HUES6 (cell line): ENCODE measurements around the gene MLLT6.

Experiments used
- H3K27ac ChIP-seq: 2 replicates; pipeline ENCODE4 v1.7.0; 2013; ENCODE audit warnings: low read depth, mild to moderate bottlenecking, low read length, inconsistent platforms
- H3K27me3 ChIP-seq: 2 replicates; pipeline ENCODE4 v1.6.1; 2013; ENCODE audit warnings: low read length; ENCODE audit not compliant: control insufficient read depth, insufficient read depth
- H3K36me3 ChIP-seq: 2 replicates; pipeline ENCODE4 v1.6.1; 2013; ENCODE audit warnings: low read length; ENCODE audit not compliant: control insufficient read depth, insufficient read depth
- H3K4me1 ChIP-seq: 2 replicates; pipeline ENCODE4 v1.6.1; 2013; ENCODE audit warnings: low read length; ENCODE audit not compliant: control insufficient read depth, insufficient read depth
- H3K4me3 ChIP-seq: 2 replicates; pipeline ENCODE4 v1.5.1; 2013; ENCODE audit warnings: low read depth, low read length
- H3K9ac ChIP-seq: one replicate; pipeline ENCODE4 v1.6.1; 2013; ENCODE audit warnings: mild to moderate bottlenecking, low read length
- H3K9me3 ChIP-seq: 2 replicates; pipeline ENCODE4 v1.6.1; 2013; ENCODE audit warnings: low read depth, low read length; ENCODE audit not compliant: control insufficient read depth, insufficient read depth

MLLT6 gene

DNA sequence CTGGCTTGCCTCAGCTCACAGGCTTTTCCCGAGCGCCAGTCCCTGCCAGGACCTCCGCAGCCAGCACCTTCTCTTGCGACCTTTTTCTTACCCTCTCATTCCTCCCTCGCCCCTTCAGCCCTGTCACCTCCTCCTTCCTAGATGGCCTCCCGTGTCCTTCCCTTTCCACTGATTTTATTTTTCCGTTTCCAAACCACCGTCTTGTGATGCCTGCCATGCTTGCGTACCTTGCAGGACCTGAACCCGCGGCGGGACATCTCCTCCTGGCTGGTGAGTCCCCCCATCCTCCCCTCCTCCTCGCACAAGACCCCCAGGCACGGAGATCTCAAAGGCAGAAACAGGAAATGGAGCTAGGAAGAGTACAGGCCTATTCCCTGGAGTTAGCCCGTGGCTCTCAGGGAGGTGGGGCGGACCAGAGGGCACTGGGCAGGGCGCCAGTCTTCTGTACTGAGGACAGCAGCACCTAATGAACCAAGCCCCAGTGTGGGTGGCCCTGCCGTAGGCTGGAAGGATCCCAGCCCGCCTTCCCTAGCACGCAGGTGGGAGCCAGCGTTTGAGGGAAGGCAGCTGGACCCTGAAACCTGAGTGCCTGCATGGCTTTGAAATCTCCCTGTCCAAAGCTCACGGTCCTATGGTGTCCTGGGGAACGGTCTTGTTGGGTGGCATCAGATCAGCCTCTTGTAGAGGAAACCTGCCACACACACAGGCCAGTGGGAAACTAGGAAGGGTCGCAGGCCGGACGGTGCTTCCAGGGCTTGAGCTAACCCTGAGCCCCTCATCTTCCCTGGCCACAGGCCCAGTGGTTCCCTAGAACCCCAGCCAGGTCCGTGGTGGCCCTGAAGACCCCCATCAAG, 25.7 kb downstream of the MLLT6 start:
- peaks cover 33% of the 10 kb centered on the region for H3K36me3 ChIP-seq
- H3K9me3 ChIP-seq = no peaks in the 10 kb centered on the region
- peak overlapping the region; percentile 80 for H3K9ac ChIP-seq
- H3K27ac ChIP-seq = no peak overlapping the region; the same call in 1 of the 2 replicates
- H3K4me1 ChIP-seq = peaks cover 24% of the 10 kb centered on the region
- H3K4me3 ChIP-seq = peak overlapping the region; percentile 91
- peaks cover 7% of the 10 kb centered on the region; the same call in 1 of the 2 replicates for H3K27me3 ChIP-seq

DNA sequence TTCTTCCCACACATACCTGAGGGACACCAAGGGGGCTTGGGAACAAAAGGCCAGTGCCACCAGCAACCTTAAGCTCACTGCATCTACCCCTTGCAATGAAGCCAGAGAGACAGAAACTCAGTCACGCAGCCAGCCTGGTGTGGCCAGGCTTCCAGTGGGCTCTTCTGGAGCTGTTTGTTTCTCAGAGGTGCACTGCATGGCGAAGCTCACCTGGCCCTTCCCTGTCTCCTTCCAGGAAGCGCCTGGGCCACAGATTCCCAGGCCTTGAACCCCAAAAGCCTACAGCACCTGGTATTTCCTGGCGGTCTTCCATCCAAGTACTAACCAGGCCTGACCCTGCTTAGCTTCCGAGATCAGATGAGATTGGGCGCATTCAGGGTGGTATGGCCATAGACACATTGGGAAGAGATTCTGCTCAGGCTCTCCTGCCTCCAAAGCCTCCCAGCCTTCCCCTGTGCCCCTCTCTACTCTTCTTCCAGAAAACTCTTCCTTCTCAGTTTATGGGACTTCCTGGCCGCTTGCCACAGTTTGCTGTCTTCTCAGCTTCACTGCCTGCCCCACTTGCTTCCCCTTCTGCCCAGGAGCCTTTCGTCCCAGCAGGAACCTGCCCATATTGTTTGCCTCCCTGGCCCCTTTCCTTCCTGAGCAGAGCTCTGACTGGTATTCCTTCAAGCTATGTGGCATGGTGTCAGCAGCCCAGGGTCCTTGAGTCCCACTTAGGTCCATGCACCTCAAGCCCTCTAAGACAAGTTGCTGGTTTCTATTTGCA, 26.6 kb downstream of the MLLT6 start:
- Histone ChIP-seq H3K4me3 (peak overlapping the region; percentile 91), H3K4me1 (peaks cover 24% of the 10 kb centered on the region), H3K27ac (no peak overlapping the region)

DNA sequence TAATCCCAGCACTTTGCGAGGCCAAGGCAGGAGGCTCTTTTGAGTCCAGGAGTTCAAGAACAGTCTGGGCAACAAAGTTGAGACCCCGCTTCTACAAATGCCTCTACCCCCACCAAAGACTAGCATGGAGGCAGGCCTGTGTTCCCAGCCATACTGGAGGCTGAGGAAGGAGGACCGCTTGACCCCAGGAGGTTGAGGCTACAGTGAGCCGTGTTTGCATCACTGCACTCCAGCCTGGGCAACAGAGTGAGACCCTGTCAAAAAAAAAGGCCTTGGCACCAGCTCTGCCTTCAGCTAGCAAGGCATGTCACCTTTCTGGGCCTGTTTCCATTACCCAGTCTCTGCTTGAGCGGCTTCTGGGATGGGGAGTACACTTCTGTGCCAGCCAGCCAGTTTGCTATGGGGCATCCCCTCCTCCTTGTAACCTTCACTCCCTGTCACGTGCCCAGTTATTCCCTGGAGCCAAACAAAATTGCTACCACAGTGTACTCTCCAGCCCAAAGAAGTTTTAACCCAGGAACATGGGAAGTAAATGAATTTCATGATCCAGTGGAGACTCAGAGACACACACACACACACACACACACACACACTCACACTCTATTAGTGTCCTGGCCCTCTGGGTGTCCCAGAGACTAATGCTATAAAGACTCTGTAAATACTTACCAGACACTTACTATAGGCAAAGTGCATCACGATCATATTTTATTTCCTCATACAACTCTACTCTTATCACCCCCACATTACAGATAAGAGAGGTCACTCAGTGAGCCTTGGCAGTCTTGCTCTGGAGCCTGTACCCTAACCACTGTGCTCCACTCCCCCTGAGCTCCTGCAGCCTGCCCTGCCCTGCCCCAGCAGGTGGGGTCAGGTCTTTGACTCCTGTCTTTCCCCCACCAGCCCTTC, 27.6 kb downstream of the MLLT6 start:
- Histone ChIP-seq H3K27me3 (peaks cover 7% of the 10 kb centered on the region; the same call in 1 of the 2 replicates), H3K4me3 (no peak overlapping the region), H3K9ac (no peak overlapping the region), H3K4me1 (peaks cover 24% of the 10 kb centered on the region), H3K36me3 (peaks cover 48% of the 10 kb centered on the region), H3K9me3 (no peaks in the 10 kb centered on the region), H3K27ac (no peak overlapping the region)

More for the DNA sequence above, 26.6 kb downstream of the MLLT6 start:
- H3K9ac ChIP-seq = peak overlapping the region; percentile 80
- peaks cover 39% of the 10 kb centered on the region for H3K36me3 ChIP-seq
- peaks cover 7% of the 10 kb centered on the region; the same call in 1 of the 2 replicates for H3K27me3 ChIP-seq
- no peaks in the 10 kb centered on the region for H3K9me3 ChIP-seq

DNA sequence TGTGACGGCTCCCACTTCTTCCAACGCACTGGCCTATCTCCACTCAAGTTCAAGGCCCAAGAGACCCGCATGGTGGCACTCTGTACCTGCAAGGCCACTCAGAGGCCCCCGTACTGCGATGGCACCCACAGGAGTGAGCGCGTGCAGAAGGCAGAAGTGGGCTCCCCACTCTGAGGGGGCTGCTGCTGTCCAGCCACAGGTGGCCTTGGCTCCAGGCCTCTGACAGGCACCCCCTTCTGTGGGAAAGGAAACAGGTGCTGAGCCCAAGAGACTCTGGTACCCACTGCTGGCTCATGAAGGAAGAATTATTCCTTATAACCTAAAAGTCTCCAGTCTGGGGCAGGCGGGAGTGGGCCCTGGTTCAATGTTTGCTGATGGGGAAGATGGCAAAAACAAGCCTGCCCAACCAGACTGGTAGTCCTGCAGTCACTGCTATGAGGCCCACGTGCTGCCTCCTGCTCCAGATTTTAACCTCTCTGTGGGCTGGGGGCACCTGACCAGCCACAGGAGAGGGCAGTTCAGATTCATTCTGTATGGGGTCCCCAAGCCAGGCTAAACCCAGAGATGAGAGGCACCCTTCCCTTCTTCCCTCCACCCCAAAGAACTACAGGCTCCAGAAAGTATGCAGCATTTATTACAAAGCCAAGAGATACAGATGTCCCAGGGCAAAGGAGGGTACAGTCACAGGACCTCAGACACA, 28.4 kb downstream of the MLLT6 start:
- no peak overlapping the region for H3K27ac ChIP-seq
- no peaks in the 10 kb centered on the region for H3K9me3 ChIP-seq
- H3K9ac ChIP-seq = no peak overlapping the region
- H3K4me1 ChIP-seq = peaks cover 21% of the 10 kb centered on the region
- H3K27me3 ChIP-seq = peaks cover 7% of the 10 kb centered on the region; the same call in 1 of the 2 replicates
- no peak overlapping the region for H3K4me3 ChIP-seq
- peaks cover 54% of the 10 kb centered on the region for H3K36me3 ChIP-seq

DNA sequence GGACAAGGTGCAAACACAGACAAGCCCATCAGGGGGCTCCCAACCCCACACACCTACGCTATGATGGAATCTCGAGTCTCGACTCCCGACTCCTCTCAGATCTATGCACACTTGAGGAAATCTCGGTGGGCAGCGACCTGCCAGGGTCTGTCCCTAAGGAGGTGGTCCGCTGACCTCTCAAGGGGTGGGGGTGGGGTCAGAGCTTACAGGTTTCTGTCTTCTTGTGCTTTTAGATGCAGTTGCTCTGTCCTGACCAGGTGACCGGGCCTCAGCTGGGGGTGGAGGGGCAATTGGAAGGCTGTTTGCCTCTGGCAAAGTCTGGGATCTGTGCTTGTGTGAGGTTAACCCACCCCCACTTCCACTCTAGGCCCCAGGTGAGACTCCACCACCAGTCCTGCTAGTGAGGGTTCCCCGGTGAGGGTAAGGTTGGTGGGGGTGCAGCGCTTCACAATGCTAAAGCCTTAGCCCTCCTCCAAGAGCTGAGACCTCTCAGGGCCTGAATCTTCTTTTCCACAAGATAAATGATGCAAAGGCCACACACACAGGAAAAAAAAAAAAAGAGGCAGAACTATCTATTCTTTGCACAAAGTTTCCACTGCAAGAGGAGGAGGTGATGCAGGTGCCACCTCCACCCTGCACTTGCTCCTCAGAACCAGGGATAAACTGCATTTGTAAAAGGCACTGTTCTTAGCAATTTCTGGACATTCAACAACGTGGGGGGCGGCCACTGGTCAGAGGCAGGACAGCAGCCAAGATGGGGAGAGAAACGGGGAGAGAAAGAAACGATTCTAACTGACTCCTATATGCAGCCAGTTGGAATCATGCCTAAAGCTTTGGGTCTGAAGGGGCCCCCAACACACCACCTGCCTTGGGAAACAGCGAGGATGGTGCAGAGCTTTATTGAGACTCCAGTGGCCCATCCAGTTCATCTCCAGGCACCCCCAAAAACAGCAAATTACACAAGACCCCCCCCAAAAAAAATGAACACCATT, 29.2 kb downstream of the MLLT6 start:
- Histone ChIP-seq H3K27me3 (peaks cover 3% of the 10 kb centered on the region; the same call in 1 of the 2 replicates), H3K4me3 (no peak overlapping the region), H3K9me3 (no peaks in the 10 kb centered on the region), H3K9ac (no peak overlapping the region), H3K27ac (no peak overlapping the region), H3K4me1 (peaks cover 18% of the 10 kb centered on the region), H3K36me3 (peaks cover 62% of the 10 kb centered on the region)

DNA sequence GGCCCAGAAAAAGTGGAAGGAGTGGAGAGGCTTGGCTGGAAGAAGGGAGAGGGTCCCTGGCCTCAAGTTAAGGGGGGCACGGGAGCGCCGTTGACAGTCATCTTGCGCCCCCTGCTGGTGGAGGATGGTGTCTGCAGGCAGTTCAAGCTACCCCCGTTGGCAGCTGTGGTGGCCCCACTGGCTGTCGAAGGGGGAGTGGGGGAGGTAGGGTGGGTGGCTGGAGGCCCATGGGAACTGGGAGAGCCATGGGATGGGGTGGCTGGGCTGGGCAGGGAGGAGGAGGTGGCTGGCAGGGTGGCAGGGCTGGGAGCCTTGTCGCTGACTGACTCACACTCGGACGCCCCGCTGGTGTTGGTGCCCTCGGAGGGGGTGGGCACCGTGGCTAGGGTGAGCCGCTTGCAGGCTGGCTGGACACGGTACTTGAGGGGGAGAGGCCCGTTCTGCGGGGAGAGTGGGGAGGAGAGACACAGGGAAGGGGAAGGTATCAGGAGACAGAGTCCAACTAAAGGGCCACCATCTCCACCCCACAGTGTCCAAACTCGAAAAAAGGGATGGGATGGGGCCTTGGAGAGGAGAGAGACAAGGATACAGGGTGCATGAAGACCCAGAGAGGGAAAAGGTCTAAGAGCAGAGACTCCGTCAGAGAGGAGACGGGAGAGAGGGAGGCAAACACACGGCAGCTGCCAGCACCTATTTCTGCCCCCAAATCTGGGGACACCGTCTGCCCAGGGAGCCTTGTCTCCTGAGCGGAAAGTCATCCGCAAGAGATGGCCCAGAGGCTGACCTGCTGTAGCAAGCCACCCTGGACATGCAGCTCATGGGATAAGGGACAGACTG, 30.3 kb downstream of the MLLT6 start:
- Histone ChIP-seq H3K4me1 (peaks cover 14% of the 10 kb centered on the region), H3K36me3 (peaks cover 71% of the 10 kb centered on the region), H3K4me3 (no peak overlapping the region), H3K27me3 (no peaks in the 10 kb centered on the region), H3K9me3 (no peaks in the 10 kb centered on the region), H3K27ac (no peak overlapping the region), H3K9ac (no peak overlapping the region)

DNA sequence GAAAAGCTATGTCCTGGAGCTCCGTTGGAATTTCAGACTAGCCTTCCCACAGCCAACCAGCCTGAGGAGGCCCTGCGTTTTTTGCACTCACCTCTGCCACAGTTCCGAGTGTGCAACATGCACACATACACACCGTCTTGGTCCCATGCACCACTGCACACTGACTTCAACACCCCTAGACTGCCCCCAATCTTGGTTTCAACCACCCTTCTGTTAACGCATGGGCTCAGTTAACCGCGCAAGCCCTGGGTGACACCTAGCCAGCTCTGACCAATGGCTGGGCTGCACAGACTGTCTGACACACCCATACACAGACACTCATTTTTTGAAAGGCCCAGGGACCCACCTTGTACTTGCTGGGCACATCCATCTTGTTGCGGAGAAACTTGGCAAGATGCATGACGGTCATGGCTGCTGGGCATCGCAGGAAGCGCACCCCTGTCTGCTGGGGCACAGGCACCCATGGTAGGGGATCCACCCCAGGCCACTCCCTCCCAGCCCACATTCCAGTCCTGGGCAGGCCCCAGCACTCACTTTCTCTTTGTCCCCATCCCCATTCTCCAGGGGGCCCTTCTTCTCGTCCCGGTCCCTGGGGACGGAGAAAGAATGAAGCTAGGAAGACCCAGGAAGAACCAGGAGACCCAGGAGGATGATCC, 33.1 kb downstream of the MLLT6 start:
- H3K4me1 ChIP-seq = peaks cover 9% of the 10 kb centered on the region
- peaks cover 75% of the 10 kb centered on the region for H3K36me3 ChIP-seq
- no peaks in the 10 kb centered on the region for H3K9me3 ChIP-seq
- no peaks in the 10 kb centered on the region for H3K27me3 ChIP-seq
- no peak overlapping the region for H3K4me3 ChIP-seq
- H3K9ac ChIP-seq = no peak overlapping the region
- H3K27ac ChIP-seq = no peak overlapping the region

DNA sequence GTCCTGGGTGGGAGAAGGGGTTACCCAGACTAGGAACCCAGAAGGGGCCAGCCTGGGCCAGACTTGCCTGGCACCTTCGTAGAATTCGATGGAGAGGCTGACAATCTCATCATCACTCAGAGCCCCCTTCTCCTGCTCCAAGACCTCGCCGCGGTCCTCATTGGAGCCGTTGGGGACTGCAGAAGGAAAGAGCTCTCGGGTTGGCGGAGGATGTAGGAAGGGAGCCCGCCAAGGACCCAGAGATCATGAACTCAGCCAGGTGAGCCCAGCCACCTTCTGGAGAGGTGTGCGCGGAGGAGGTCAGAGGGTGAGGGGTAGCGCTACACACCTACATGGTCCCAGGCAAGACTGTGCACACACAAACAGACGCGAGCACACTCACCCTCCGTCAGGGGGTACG, 33.6 kb downstream of the MLLT6 start:
- no peaks in the 10 kb centered on the region for H3K9me3 ChIP-seq
- no peak overlapping the region for H3K9ac ChIP-seq
- H3K27me3 ChIP-seq = no peaks in the 10 kb centered on the region
- peaks cover 70% of the 10 kb centered on the region for H3K36me3 ChIP-seq
- H3K4me3 ChIP-seq = no peak overlapping the region
- no peak overlapping the region for H3K27ac ChIP-seq
- peaks cover 14% of the 10 kb centered on the region for H3K4me1 ChIP-seq
